ENCODE measurements around the gene ARAP2. TPM values are rescaled to one million over a fixed set of nuclear protein-coding genes. Genes with fewer than 3 reads are reported as not detected.

The ARAP2 gene
- total and polyA plus RNA-seq, 9 of the 15 experiments (the other 6 are each of a cell fraction or from before 2014, with no cell fraction given): 0.03 to 0.35 (median 0.11) TPM; not detected in 4

GRCh38 chr4:36072529-36072928, 171.8 kb downstream of the ARAP2 start:
- no peak overlapping the region for H2AFZ ChIP-seq (ENCODE audit: low read depth, low read length)
- no peaks in the 10 kb centered on the region for H3K27me3 ChIP-seq (ENCODE audit: control insufficient read depth in 2 of 2, insufficient read depth in 2 of 2, low read length in 2 of 2)
- 2% methylated on average over 3 of the region's 3 CpGs for WGBS (ENCODE audit: insufficient coverage, low coverage, missing lambda C conversion rate)
- H4K20me1 ChIP-seq (replicated peaks; ENCODE audit: control insufficient read depth, insufficient read depth, low read length): no peaks in the 10 kb centered on the region
- H3K4me2 ChIP-seq (ENCODE audit: insufficient read depth, low read length): no peak overlapping the region
- H3K36me3 ChIP-seq (ENCODE audit: control insufficient read depth, insufficient read depth, low read length): no peaks in the 10 kb centered on the region
- no peak for DNase-seq (ENCODE audit: extremely low read depth in 1 of 4, low spot score in 3 of 4)
- no peak for ATAC-seq
- H3K27ac ChIP-seq (ENCODE audit: extremely low read depth, low read depth, low read length): no peak overlapping the region
- FAIRE-seq: no peak
- no peak overlapping the region for H3K9ac ChIP-seq (ENCODE audit: insufficient read depth in 1 of 2, low read depth in 2 of 2, low read length in 2 of 2)
- in situ Hi-C loops (cut with MboI) (no loop called here), intact Hi-C loops (cut with micrococcal nuclease) (no loop called here)
- no peak for TF ChIP-seq ZNF224 (CRISPR knock-in tag; IDR thresholded peaks at IDR 0.05)
- 0 out of 2 replicates have a peak, but pooled peaks have one; percentile 29 for TF ChIP-seq MAFG (tag; conservative IDR thresholded peaks at IDR 0.05)
- peak; percentile 22; the same call in 1 of the 2 replicates for TF ChIP-seq ZNF316 (IDR thresholded peaks at IDR 0.05)
- no peak overlapping the region for H3K4me3 ChIP-seq
- BruUV-seq (replicated peaks): no TSS peak
- no peaks in the 10 kb centered on the region for H3K9me3 ChIP-seq (replicated peaks; ENCODE audit: control insufficient read depth, insufficient read depth, low read depth, low read length)
- H3K79me2 ChIP-seq (ENCODE audit: control insufficient read depth, insufficient read depth, low read length): no peaks in the 10 kb centered on the region
- POLR2A ChIA-PET: no interaction called here
- CTCF ChIA-PET (ENCODE audit: low intra/inter-chr PET ratio): no interaction called here
- H3K9me1 ChIP-seq (ENCODE audit: control insufficient read depth, insufficient read depth, low read length): no peaks in the 10 kb centered on the region
- no peaks in the 10 kb centered on the region for H3K4me1 ChIP-seq (replicated peaks in 1 of 2; ENCODE audit: control insufficient read depth in 2 of 2, insufficient read depth in 2 of 2, low read length in 2 of 2)

GRCh38 chr4:36067116-36067515, 177.2 kb downstream of the ARAP2 start:
- ATAC-seq (no peak), FAIRE-seq (no peak), DNase-seq (ENCODE audit: extremely low read depth in 1 of 4, low spot score in 3 of 4) (no peak)
- no peaks in the 10 kb centered on the region for H3K4me1 ChIP-seq (replicated peaks in 1 of 2; ENCODE audit: control insufficient read depth in 2 of 2, insufficient read depth in 2 of 2, low read length in 2 of 2)
- H3K36me3 ChIP-seq (ENCODE audit: control insufficient read depth, insufficient read depth, low read length): no peaks in the 10 kb centered on the region
- in situ Hi-C loops (cut with MboI) (no loop called here), intact Hi-C loops (cut with micrococcal nuclease) (no loop called here)
- no peaks in the 10 kb centered on the region for H3K27me3 ChIP-seq (ENCODE audit: control insufficient read depth in 2 of 2, insufficient read depth in 2 of 2, low read length in 2 of 2)
- no peak overlapping the region for H3K4me2 ChIP-seq (ENCODE audit: insufficient read depth, low read length)
- no peaks in the 10 kb centered on the region for H3K9me1 ChIP-seq (ENCODE audit: control insufficient read depth, insufficient read depth, low read length)
- no peaks in the 10 kb centered on the region for H3K79me2 ChIP-seq (ENCODE audit: control insufficient read depth, insufficient read depth, low read length)
- H3K9ac ChIP-seq (ENCODE audit: insufficient read depth in 1 of 2, low read depth in 2 of 2, low read length in 2 of 2): no peak overlapping the region
- no peak overlapping the region for H3K27ac ChIP-seq (ENCODE audit: extremely low read depth, low read depth, low read length)
- 0% methylated on average over 2 of the region's 2 CpGs for WGBS (ENCODE audit: insufficient coverage, low coverage, missing lambda C conversion rate)
- H2AFZ ChIP-seq (ENCODE audit: low read depth, low read length): no peak overlapping the region
- H3K4me3 ChIP-seq: no peak overlapping the region
- H3K9me3 ChIP-seq (replicated peaks; ENCODE audit: control insufficient read depth, insufficient read depth, low read depth, low read length): no peaks in the 10 kb centered on the region
- CTCF ChIA-PET (ENCODE audit: low intra/inter-chr PET ratio): no interaction called here
- no TSS peak for BruUV-seq (replicated peaks)
- POLR2A ChIA-PET: no interaction called here
- no peaks in the 10 kb centered on the region for H4K20me1 ChIP-seq (replicated peaks; ENCODE audit: control insufficient read depth, insufficient read depth, low read length)
- TF ChIP-seq MECOM (CRISPR knock-in tag; IDR thresholded peaks at IDR 0.05) (no peak), JUNB (CRISPR knock-in tag; conservative IDR thresholded peaks at IDR 0.05) (no peak), PATZ1 (CRISPR knock-in tag; IDR thresholded peaks at IDR 0.05; ENCODE audit: borderline replicate concordance) (no peak), ZZZ3 (IDR thresholded peaks at IDR 0.05) (no peak), PHF21A (IDR thresholded peaks at IDR 0.05; ENCODE audit: borderline replicate concordance, low read depth) (no peak), CBX1 (IDR thresholded peaks at IDR 0.05; ENCODE audit: low read depth) (no peak), NR4A1 (CRISPR knock-in tag; IDR thresholded peaks at IDR 0.05) (no peak), NR4A1 (tag; IDR thresholded peaks at IDR 0.05) (no peak), MEIS2 (IDR thresholded peaks at IDR 0.05; ENCODE audit: partially characterized antibody) (no peak), ZNF175 (CRISPR knock-in tag; IDR thresholded peaks at IDR 0.05; ENCODE audit: low read depth) (no peak), COPS2 (conservative IDR thresholded peaks at IDR 0.05) (no peak), FOXA1 (IDR thresholded peaks at IDR 0.05; ENCODE audit: borderline replicate concordance) (no peak)
